ENCODE measurements around the gene EHD4. TPM values are rescaled to one million over a fixed set of nuclear protein-coding genes. Genes with fewer than 3 reads are reported as not detected.

The EHD4 gene
- total and polyA plus RNA-seq, 9 donors: 8.8 to 23.3 (median 13.7) TPM

DNA sequence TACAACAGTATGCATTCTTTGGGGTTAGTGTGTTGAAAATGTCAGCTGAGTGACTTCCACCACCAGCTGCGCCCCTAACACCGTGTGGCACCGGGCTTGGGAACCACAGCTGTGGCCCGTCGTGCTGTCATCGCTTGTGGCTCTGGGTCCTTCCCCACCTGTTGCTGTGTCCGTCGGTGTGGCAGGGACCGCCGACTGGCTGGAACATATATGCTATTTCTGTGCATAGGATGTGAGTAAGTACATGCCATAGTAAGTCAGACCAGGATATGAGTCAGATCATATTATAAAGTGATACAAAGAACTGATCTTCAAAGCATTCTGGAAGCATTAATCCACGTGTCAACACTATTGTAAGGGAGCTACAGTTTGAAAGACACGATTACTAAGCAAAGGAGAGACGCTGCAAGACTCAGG, 31.9 kb downstream of the EHD4 start:
- Histone ChIP-seq H3K27me3 (no peaks in the 10 kb centered on the region), H3K9me3 (no peaks in the 10 kb centered on the region), H3K4me3 (no peak overlapping the region), H3K4me1 (ENCODE audit: insufficient read depth) (peaks cover 5% of the 10 kb centered on the region), H3K36me3 (no peaks in the 10 kb centered on the region), H3K27ac (no peak overlapping the region)
- 88 to 93% (median 91%) methylated on average over 13 of the region's 13 CpGs for WGBS, 3 donors
- DNase-seq: no peak
- TF ChIP-seq POLR2A (IDR thresholded peaks at IDR 0.05): no peak
- TF ChIP-seq, protein P1, sequence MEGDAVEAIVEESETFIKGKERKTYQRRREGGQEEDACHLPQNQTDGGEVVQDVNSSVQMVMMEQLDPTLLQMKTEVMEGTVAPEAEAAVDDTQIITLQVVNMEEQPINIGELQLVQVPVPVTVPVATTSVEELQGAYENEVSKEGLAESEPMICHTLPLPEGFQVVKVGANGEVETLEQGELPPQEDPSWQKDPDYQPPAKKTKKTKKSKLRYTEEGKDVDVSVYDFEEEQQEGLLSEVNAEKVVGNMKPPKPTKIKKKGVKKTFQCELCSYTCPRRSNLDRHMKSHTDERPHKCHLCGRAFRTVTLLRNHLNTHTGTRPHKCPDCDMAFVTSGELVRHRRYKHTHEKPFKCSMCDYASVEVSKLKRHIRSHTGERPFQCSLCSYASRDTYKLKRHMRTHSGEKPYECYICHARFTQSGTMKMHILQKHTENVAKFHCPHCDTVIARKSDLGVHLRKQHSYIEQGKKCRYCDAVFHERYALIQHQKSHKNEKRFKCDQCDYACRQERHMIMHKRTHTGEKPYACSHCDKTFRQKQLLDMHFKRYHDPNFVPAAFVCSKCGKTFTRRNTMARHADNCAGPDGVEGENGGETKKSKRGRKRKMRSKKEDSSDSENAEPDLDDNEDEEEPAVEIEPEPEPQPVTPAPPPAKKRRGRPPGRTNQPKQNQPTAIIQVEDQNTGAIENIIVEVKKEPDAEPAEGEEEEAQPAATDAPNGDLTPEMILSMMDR (IDR thresholded peaks at IDR 0.05): no peak
- no peak for TF ChIP-seq EP300 (IDR thresholded peaks at IDR 0.05)
- intact Hi-C loops (cut with DNase I): no loop called here

DNA sequence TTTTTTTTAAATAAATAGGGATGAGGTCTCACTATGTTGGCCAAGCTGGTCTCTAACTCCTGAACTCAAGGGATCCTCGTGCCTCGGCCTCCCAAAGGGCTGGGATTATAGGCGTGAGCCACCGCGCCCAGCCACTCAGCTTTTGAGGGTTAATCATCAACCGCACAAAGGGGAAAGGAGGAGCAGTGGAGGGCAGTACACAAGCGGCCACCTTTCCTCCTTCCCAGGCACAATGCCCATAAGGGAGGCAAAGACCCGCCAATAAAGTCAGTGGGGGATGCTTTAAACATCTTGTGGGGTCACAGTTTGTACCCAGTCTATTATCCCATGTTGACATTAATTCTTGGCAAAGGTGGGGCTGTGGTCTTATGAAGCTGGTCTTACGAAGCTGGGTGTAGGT, 32.4 kb downstream of the EHD4 start:
- Histone ChIP-seq H3K36me3 (no peaks in the 10 kb centered on the region), H3K4me1 (ENCODE audit: insufficient read depth) (peaks cover 5% of the 10 kb centered on the region), H3K9me3 (no peaks in the 10 kb centered on the region), H3K4me3 (no peak overlapping the region), H3K27ac (no peak overlapping the region), H3K27me3 (no peaks in the 10 kb centered on the region)
- DNase-seq: no peak
- WGBS, 3 donors: 91 to 95% (median 92%) methylated on average over 9 of the region's 9 CpGs
- intact Hi-C loops (cut with DNase I): no loop called here
- TF ChIP-seq, protein P1 (IDR thresholded peaks at IDR 0.05): no peak
- TF ChIP-seq POLR2A (IDR thresholded peaks at IDR 0.05): no peak
- no peak for TF ChIP-seq EP300 (IDR thresholded peaks at IDR 0.05)

DNA sequence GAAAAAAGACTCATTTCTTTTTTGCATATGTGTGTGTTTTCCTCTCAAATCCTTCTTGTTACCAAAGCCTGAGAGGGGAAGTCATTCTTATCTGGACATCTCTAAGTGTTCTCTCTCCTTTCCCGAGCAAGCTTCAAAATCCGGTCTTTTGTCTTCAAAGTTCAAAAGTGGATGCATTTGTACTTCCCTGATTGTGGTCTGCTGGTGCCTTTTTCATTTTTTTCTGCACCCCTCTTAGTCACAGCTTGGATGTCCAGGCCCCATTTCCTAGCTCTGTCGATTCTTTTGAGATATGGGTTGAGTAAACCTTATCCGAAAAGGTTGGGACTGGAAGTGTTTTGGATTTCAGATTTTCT, 34.8 kb downstream of the EHD4 start:
- WGBS, 3 donors: 85 to 89% (median 88%) methylated on average over 4 of the region's 4 CpGs
- H3K36me3 ChIP-seq: no peaks in the 10 kb centered on the region
- H3K27ac ChIP-seq: no peak overlapping the region
- no peaks in the 10 kb centered on the region for H3K27me3 ChIP-seq
- intact Hi-C loops (cut with DNase I): no loop called here
- no peaks in the 10 kb centered on the region for H3K9me3 ChIP-seq
- TF ChIP-seq, protein P1 (IDR thresholded peaks at IDR 0.05): no peak
- TF ChIP-seq EP300 (IDR thresholded peaks at IDR 0.05): no peak
- TF ChIP-seq POLR2A (IDR thresholded peaks at IDR 0.05): no peak
- no peak overlapping the region for H3K4me3 ChIP-seq
- no peak for DNase-seq
- H3K4me1 ChIP-seq (ENCODE audit: insufficient read depth): no peaks in the 10 kb centered on the region

DNA sequence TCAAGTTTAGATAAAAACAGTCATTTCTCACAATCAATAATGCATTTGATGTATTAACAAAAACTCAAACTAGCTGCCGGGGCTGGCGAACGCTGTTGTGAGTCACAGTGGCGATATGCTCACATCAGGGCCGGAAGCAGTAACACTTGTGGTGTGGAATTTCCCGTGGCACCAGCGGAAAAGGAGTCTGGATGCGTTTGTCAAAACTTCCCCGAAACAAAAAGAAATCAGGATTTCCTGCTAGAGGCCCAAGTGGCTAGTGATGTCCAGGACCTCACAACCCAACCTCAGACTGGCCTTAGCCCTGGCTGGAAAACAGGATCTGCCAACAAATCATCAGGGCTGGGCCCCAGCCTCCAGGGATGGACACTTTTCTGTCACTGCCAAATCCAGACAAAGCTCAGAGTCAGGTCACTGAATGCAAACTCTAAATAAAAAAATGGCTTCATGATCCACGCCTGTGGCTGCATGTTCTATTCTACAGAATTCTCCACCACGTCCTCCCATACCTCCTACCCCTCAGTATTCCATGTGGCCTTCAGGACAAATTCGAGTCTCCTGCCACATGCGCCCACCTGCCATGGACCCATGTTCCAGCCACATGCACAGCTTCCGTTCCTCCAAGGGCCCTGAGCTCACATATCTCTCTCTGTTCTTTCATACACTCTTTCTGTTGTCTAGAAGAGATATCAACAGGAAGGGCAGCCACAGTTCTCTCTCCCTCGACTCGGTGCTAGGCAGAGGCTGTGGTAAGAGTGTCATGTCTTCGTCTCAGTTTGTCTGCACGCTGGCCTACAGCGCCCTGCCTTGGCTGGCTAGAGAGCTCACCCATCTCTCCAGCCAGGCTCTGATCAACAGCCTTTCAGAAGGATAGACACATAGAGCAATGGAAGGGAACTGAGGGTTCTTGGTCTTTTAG, 35.4 kb downstream of the EHD4 start:
- H3K27me3 ChIP-seq: no peaks in the 10 kb centered on the region
- TF ChIP-seq, protein P1 (IDR thresholded peaks at IDR 0.05): no peak
- no peak overlapping the region for H3K27ac ChIP-seq
- intact Hi-C loops (cut with DNase I): no loop called here
- no peaks in the 10 kb centered on the region for H3K4me1 ChIP-seq (ENCODE audit: insufficient read depth)
- no peaks in the 10 kb centered on the region for H3K36me3 ChIP-seq
- WGBS, 3 donors: 82 to 87% (median 85%) methylated on average over 19 of the region's 19 CpGs
- H3K9me3 ChIP-seq: no peaks in the 10 kb centered on the region
- H3K4me3 ChIP-seq: no peak overlapping the region
- DNase-seq: no peak

Data from ovary (tissue), 9 donors.